ENCODE results near the gene SLC25A21.

DNA sequence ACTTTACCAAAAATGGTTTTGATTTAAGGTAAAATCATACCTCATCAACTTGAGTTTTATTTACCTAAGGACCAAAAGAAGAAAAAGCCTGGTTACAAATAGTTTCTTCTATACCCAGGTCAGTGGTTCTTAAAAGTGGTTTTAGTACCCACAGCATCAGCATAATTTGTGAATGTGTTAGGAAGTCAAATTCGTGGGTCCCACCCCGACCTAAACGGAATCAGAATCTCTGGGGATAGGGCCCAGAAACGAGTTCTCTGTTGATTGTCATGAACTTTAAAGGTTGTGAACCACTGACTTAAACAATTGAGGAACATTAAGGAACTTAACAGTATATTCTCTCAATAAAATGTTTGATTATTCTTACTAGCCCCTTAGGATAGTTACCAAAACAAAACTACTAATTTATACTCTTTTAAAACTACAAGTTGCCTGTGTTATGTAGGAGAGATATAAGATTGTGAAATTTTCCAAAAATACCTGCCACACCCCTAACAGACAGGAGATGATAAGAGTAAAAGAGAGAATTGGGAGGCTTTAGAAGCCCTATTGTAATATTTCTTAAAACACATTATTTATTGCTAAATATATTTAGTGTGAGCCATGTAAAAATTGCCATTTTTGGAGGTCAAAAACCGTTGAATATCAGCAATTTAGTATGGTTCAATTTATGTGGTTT is 669 bp upstream of the SLC25A21 start:
- TF ChIP-seq, protein P1, sequence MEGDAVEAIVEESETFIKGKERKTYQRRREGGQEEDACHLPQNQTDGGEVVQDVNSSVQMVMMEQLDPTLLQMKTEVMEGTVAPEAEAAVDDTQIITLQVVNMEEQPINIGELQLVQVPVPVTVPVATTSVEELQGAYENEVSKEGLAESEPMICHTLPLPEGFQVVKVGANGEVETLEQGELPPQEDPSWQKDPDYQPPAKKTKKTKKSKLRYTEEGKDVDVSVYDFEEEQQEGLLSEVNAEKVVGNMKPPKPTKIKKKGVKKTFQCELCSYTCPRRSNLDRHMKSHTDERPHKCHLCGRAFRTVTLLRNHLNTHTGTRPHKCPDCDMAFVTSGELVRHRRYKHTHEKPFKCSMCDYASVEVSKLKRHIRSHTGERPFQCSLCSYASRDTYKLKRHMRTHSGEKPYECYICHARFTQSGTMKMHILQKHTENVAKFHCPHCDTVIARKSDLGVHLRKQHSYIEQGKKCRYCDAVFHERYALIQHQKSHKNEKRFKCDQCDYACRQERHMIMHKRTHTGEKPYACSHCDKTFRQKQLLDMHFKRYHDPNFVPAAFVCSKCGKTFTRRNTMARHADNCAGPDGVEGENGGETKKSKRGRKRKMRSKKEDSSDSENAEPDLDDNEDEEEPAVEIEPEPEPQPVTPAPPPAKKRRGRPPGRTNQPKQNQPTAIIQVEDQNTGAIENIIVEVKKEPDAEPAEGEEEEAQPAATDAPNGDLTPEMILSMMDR (IDR thresholded peaks at IDR 0.05), result no peak
- TF ChIP-seq POLR2A (IDR thresholded peaks at IDR 0.05; ENCODE audit: low read depth), result no peak
- TF ChIP-seq POLR2AphosphoS5 (IDR thresholded peaks at IDR 0.05), result no peak
